VCaP (cell line): ENCODE results near the gene SREBF2.

Source experiments
- H3K27ac ChIP-seq: fragments of 450-650 bp; 2 replicates; pipeline ENCODE4 v1.5.1; 2017
- CTCF ChIP-seq: fragments of 450-650 bp; conservative IDR thresholded peaks from 2 replicates; pipeline ENCODE4 v1.5.1; 2017; ENCODE audit warnings: mild to moderate bottlenecking, moderate library complexity

SREBF2 gene

GRCh38 chr22:41951898-41952474, 119.1 kb downstream of the SREBF2 start, which contains the start of gene SMIM45:
TSS of gene SMIM45 (plus strand) at chr22:41952150.
- no peak within 1 kb of the TSS for H3K27ac ChIP-seq
- TF ChIP-seq CTCF, result no peak

GRCh38 chr22:41952713-41953112, 119.8 kb downstream of the SREBF2 start:
- no peak for TF ChIP-seq CTCF
- no peak overlapping the region for H3K27ac ChIP-seq
